Spleen (tissue), 11 donors: Measurements from ENCODE around the gene SCN9A. TPM values are rescaled to one million over a fixed set of nuclear protein-coding genes. Genes with fewer than 3 reads are reported as not detected.

ENCODE experiments used
- DNase-seq: peaks from one replicate; pipeline ENCODE4 v3.0.0-alpha.2; 2020
- H3K27ac ChIP-seq, 8 donors: fragments of 200-600 bp; sonication (generic) in 7 of 8; 1 replicate in 4 of 8; 2 replicates in 4 of 8; pipeline versions ENCODE4 v1.5.0 to v1.8.0; 2016 to 2021; ENCODE audit warnings: inconsistent platforms in 4 of 8, mild to moderate bottlenecking in 4 of 8, moderate library complexity in 1 of 8
- H3K27me3 ChIP-seq, 7 donors: fragments of 200-600 bp; sonication (generic) in 6 of 7; replicated peaks in 1 of 7; 1 replicate in 4 of 7; 2 replicates in 3 of 7; pipeline versions ENCODE4 v1.5.0 to v1.8.0; 2016 to 2021; ENCODE audit warnings: inconsistent platforms in 3 of 7, mild to moderate bottlenecking in 1 of 7
- H3K36me3 ChIP-seq, 6 donors: fragments of 200-600 bp; sonication (generic) in 5 of 6; 1 replicate in 4 of 6; 2 replicates in 2 of 6; pipeline versions ENCODE4 v1.5.0 to v1.8.0; 2016 to 2021; ENCODE audit warnings: inconsistent platforms in 2 of 6
- H3K4me1 ChIP-seq, 6 donors: fragments of 200-600 bp; sonication (generic) in 5 of 6; 1 replicate in 3 of 6; 2 replicates in 3 of 6; pipeline versions ENCODE4 v1.5.0 to v1.8.0; 2016 to 2021; ENCODE audit warnings: inconsistent platforms in 3 of 6
- H3K4me3 ChIP-seq, 8 donors: fragments of 200-600 bp; sonication (generic) in 7 of 8; 1 replicate in 4 of 8; 2 replicates in 4 of 8; pipeline versions ENCODE4 v1.5.0 to v1.8.0; 2016 to 2021; ENCODE audit warnings: inconsistent platforms in 4 of 8, mild to moderate bottlenecking in 4 of 8, moderate library complexity in 2 of 8
- H3K9me3 ChIP-seq, 8 donors: fragments of 200-600 bp; sonication (generic) in 7 of 8; 1 replicate in 4 of 8; 2 replicates in 4 of 8; pipeline versions ENCODE4 v1.5.0 to v1.8.0; 2016 to 2021; ENCODE audit warnings: inconsistent platforms in 4 of 8
- POLR2A ChIP-seq, 3 donors: fragments of 450-650 bp; IDR thresholded peaks; one replicate each; pipeline ENCODE4 v1.5.1; 2017; ENCODE audit warnings: antibody characterized with exemption in 3 of 3, mild to moderate bottlenecking in 1 of 3
- POLR2AphosphoS5 ChIP-seq, 3 donors: sonication (generic); formaldehyde crosslinking; IDR thresholded peaks; one replicate each; pipeline ENCODE4 v1.5.1; 2017; ENCODE audit warnings: antibody characterized with exemption in 3 of 3
- WGBS, 5 donors: extraction: QIAGEN DNeasy Blood & Tissue Kit in 3 of 5; methylation state at CpG; one replicate each; pipeline versions ENCODE4 v1.1.5 to v1.1.7; 2013 to 2018; 5-methylcytosine and 5-hydroxymethylcytosine counted together
- intact Hi-C: fragments of 100-400 bp; cut with DNase I; formaldehyde crosslinking; loops from one replicate; pipeline ENCODE4 v1.15.0; 2023; ENCODE audit warnings: low total_unique reads
- polyA plus RNA-seq, 3 donors: library from polyadenylated mRNA; stranded (reverse); fragments of 200-250 nt; gene quantifications; one replicate each; pipeline ENCODE4 v1.2.1, GENCODE V29; 2013
- total RNA-seq, 7 donors: library from RNA; depleted of rRNA in 3 of 7; stranded (reverse); fragments of >200 nt in 3 of 7; fragmentation: NEBNext Ultra II Directional in 4 of 7; extraction: Animal tissue kit (Norgen Biotek cat#: 25700) in 4 of 7; gene quantifications; one replicate each; pipeline versions ENCODE4 v1.1.0 to v1.2.1, GENCODE V29; 2016 to 2021
- TF ChIP-seq, protein P1 (sequence below), 11 experiments: fragments of 200-600 bp in 7 of 11; fragments of 450-650 bp in 4 of 11; sonication (generic) in 4 of 11; IDR thresholded peaks in 8 of 11; conservative IDR thresholded peaks in 3 of 11; 1 replicate in 7 of 11; 2 replicates in 4 of 11; pipeline versions ENCODE4 v1.4.0 to v1.8.0; 2016 to 2021; ENCODE audit warnings: antibody characterized with exemption in 11 of 11, inconsistent platforms in 4 of 11, mild to moderate bottlenecking in 1 of 11
- donor health status: healthy with polysubstance abuse.
- donor health status: DM: no; HTN: no; CAD: no; lungs with moderate emphysema.
- donor health status: DM: no; HTN: no; CAD: no.
- donor health status: Bipolar disorder and iron deficiency.
- donor health status: healthy.
- donor health status: DM: no; HTN: no; CAD: no.
- donor health status: DM: yes; HTN: yes; CAD: no.

SCN9A gene
- total and polyA plus RNA-seq, 10 donors = 0.76 to 27.9 (median 17.3) TPM

DNA sequence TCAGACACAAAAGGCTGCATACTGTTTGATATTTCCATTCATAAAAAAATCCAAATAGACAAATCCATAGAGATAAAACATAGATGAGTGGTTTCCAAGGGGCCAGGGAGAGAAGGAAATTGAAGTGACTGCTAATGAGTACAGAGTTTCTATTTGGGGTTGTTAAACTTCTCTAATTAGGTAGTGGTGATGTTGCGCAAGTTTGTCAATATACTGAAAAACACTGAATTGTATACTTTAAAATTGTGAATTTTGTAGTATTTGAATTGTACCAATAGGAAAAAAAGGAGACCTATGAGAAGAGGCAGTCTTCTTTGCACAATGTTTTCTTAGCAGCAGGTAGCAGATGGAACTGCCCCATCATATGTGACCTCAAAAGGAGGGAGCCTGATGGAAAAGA, 71.1 kb downstream of the SCN9A start:
- H3K36me3 ChIP-seq = no peaks in the 10 kb centered on the region
- no peaks in the 10 kb centered on the region for H3K4me1 ChIP-seq
- TF ChIP-seq, protein P1, sequence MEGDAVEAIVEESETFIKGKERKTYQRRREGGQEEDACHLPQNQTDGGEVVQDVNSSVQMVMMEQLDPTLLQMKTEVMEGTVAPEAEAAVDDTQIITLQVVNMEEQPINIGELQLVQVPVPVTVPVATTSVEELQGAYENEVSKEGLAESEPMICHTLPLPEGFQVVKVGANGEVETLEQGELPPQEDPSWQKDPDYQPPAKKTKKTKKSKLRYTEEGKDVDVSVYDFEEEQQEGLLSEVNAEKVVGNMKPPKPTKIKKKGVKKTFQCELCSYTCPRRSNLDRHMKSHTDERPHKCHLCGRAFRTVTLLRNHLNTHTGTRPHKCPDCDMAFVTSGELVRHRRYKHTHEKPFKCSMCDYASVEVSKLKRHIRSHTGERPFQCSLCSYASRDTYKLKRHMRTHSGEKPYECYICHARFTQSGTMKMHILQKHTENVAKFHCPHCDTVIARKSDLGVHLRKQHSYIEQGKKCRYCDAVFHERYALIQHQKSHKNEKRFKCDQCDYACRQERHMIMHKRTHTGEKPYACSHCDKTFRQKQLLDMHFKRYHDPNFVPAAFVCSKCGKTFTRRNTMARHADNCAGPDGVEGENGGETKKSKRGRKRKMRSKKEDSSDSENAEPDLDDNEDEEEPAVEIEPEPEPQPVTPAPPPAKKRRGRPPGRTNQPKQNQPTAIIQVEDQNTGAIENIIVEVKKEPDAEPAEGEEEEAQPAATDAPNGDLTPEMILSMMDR (IDR thresholded peaks at IDR 0.05 in 8 of 11, conservative IDR thresholded peaks at IDR 0.05 in 3 of 11) = no peak
- TF ChIP-seq POLR2AphosphoS5 (IDR thresholded peaks at IDR 0.05) (no peak), POLR2A (IDR thresholded peaks at IDR 0.05) (no peak)
- H3K4me3 ChIP-seq = no peak overlapping the region
- H3K27ac ChIP-seq = no peak overlapping the region
- H3K27me3 ChIP-seq = no peaks in the 10 kb centered on the region
- DNase-seq = no peak
- intact Hi-C loops = no loop called here
- no peaks in the 10 kb centered on the region for H3K9me3 ChIP-seq
- WGBS, 5 donors = 94 to 100% (median 98%) methylated on average over 1 of the region's 1 CpG

- H3K9me3 ChIP-seq = no peaks in the 10 kb centered on the region
- 50 to 73% (median 58%) methylated on average over 3 of the region's 3 CpGs for WGBS, 5 donors
- intact Hi-C loops = no loop called here
- DNase-seq = no peak
- H3K27me3 ChIP-seq = no peaks in the 10 kb centered on the region
- TF ChIP-seq POLR2AphosphoS5 (IDR thresholded peaks at IDR 0.05) (no peak), POLR2A (IDR thresholded peaks at IDR 0.05) (no peak)
- TF ChIP-seq, protein P1 (IDR thresholded peaks at IDR 0.05 in 8 of 11, conservative IDR thresholded peaks at IDR 0.05 in 3 of 11) = no peak
- H3K4me1 ChIP-seq = no peaks in the 10 kb centered on the region
- H3K27ac ChIP-seq = no peak overlapping the region
- no peaks in the 10 kb centered on the region for H3K36me3 ChIP-seq
- no peak overlapping the region for H3K4me3 ChIP-seq
Observed at GRCh38 chr2:166302036-166302435, 73.7 kb downstream of the SCN9A start.

DNA sequence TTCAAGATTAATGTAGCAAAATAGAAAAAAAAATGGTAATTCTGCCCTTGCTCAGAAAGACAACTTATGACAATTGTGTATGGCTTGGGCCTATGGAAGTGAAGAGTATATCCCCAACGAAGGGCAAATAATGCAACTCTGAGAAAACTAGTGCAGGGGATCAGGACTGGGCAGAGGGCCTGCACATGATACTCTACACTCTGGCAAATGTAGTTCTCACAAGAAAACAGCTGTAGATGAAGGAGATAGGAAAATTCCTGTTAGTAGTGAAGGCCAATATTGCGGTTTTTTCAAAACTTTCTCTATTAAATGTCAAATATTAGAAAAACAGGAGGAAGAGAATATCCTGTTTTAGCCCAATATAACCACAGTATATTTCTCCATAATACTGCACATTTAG, 77.8 kb downstream of the SCN9A start:
- Histone ChIP-seq H3K36me3 (no peaks in the 10 kb centered on the region), H3K9me3 (no peaks in the 10 kb centered on the region), H3K4me1 (no peaks in the 10 kb centered on the region), H3K27me3 (no peaks in the 10 kb centered on the region), H3K27ac (no peak overlapping the region), H3K4me3 (no peak overlapping the region)
- 67 to 96% (median 76%) methylated on average over 2 of the region's 2 CpGs for WGBS, 5 donors
- no peak for TF ChIP-seq POLR2AphosphoS5 (IDR thresholded peaks at IDR 0.05)
- TF ChIP-seq POLR2A (IDR thresholded peaks at IDR 0.05) = no peak
- TF ChIP-seq, protein P1 (IDR thresholded peaks at IDR 0.05 in 8 of 11, conservative IDR thresholded peaks at IDR 0.05 in 3 of 11) = no peak
- intact Hi-C loops = no loop called here
- DNase-seq = no peak

GRCh38 chr2:166293984-166294383, 81.8 kb downstream of the SCN9A start:
- no peak for DNase-seq
- Histone ChIP-seq H3K27me3 (no peaks in the 10 kb centered on the region), H3K4me3 (no peak overlapping the region), H3K27ac (no peak overlapping the region), H3K36me3 (no peaks in the 10 kb centered on the region), H3K4me1 (no peaks in the 10 kb centered on the region), H3K9me3 (peaks cover 0 to 10% (median 0%) of the 10 kb centered on the region in 8 donors)
- intact Hi-C loops = no loop called here
- no peak for TF ChIP-seq POLR2AphosphoS5 (IDR thresholded peaks at IDR 0.05)
- TF ChIP-seq POLR2A (IDR thresholded peaks at IDR 0.05) = no peak
- TF ChIP-seq, protein P1 (IDR thresholded peaks at IDR 0.05 in 8 of 11, conservative IDR thresholded peaks at IDR 0.05 in 3 of 11) = no peak
- 60 to 91% (median 85%) methylated on average over 1 of the region's 1 CpG for WGBS, 5 donors
